MCF 10A (cell line): ENCODE measurements around the gene SASH1. TPM values are rescaled to one million over a fixed set of nuclear protein-coding genes. Genes with fewer than 3 reads are reported as not detected.

ENCODE experiments used
- BruUV-seq: library from RNA; stranded (reverse); fragments of 400-500 nt; replicated peaks from 2 replicates; lab custom pipeline; 2021; lab: Mats Ljungman, UMichigan
- CTCF ChIA-PET: fragments of 300-600 bp; sonication (Branson Sonifier 250); formaldehyde crosslinking; extraction: SDS; loops from one replicate; lab custom pipeline; 2021; ENCODE audit warnings: antibody characterized with exemption, inconsistent platforms; lab: Yijun Ruan, JAX
- POLR2A ChIA-PET: fragments of 300-600, 350-650 bp; sonication (Branson Sonifier 250); formaldehyde crosslinking; extraction: SDS; loops from one replicate; lab custom pipeline; 2020; ENCODE audit warnings: antibody characterized with exemption, inconsistent platforms; lab: Yijun Ruan, JAX
- DNase-seq: peaks from one replicate; pipeline ENCODE4 v3.0.0-alpha.2; 2018; ENCODE audit not compliant: unreplicated experiment
- H3K27ac Mint-ChIP-seq: one replicate; pipeline ENCODE4 v1.8.0; 2022; ENCODE audit warnings: mild to moderate bottlenecking, low read depth, mixed read lengths; ENCODE audit not compliant: unreplicated experiment
- H3K27me3 Mint-ChIP-seq: one replicate; pipeline ENCODE4 v1.8.0; 2022; ENCODE audit warnings: mixed read lengths; ENCODE audit not compliant: insufficient read depth, unreplicated experiment
- H3K36me3 Mint-ChIP-seq: one replicate; pipeline ENCODE4 v1.8.0; 2022; ENCODE audit warnings: mild to moderate bottlenecking, moderate library complexity, mixed read lengths; ENCODE audit not compliant: insufficient read depth, unreplicated experiment
- H3K4me1 Mint-ChIP-seq: one replicate; pipeline ENCODE4 v1.8.0; 2022; ENCODE audit warnings: mixed read lengths; ENCODE audit not compliant: insufficient read depth, unreplicated experiment
- H3K4me3 Mint-ChIP-seq: one replicate; pipeline ENCODE4 v1.8.0; 2022; ENCODE audit warnings: mild to moderate bottlenecking, moderate library complexity, mixed read lengths; ENCODE audit not compliant: unreplicated experiment
- H3K9me3 Mint-ChIP-seq: one replicate; pipeline ENCODE4 v1.8.0; 2022; ENCODE audit warnings: mixed read lengths; ENCODE audit not compliant: unreplicated experiment
- intact Hi-C: fragments of 100-400 bp; cut with micrococcal nuclease; formaldehyde crosslinking; loops from 2 replicates; pipeline ENCODE4 v1.14.1; 2022
- total RNA-seq: library from RNA; stranded (reverse); gene quantifications from 2 replicates; pipeline ENCODE4 v1.2.3, GENCODE V29; 2022
- TF ChIP-seq, protein P1 (sequence below): fragments of 200-600 bp; IDR thresholded peaks from one replicate; pipeline ENCODE4 v1.8.0; 2022; ENCODE audit warnings: antibody characterized with exemption, mild to moderate bottlenecking; ENCODE audit not compliant: unreplicated experiment

Gene SASH1
- total RNA-seq, 1 experiment from 2014 or later = 18.4 TPM

- H3K27me3 Mint-ChIP-seq = no peaks in the 10 kb centered on the region
- ChIA-PET POLR2A (interaction anchor here (1.3 kb wide), 1 partner anchor 60 kb away, joined by 4 read pairs; no protein-coding TSS in a partner anchor), CTCF (interaction anchor here (0.5 to 1.7 kb wide), 3 partner anchors 19 to 117 kb away, joined by 3 to 5 read pairs (median 4); no protein-coding TSS in a partner anchor)
- H3K36me3 Mint-ChIP-seq = no peaks in the 10 kb centered on the region
- H3K4me3 Mint-ChIP-seq = no peak overlapping the region
- no peak for DNase-seq
- BruUV-seq = no TSS peak
- TF ChIP-seq, protein P1, sequence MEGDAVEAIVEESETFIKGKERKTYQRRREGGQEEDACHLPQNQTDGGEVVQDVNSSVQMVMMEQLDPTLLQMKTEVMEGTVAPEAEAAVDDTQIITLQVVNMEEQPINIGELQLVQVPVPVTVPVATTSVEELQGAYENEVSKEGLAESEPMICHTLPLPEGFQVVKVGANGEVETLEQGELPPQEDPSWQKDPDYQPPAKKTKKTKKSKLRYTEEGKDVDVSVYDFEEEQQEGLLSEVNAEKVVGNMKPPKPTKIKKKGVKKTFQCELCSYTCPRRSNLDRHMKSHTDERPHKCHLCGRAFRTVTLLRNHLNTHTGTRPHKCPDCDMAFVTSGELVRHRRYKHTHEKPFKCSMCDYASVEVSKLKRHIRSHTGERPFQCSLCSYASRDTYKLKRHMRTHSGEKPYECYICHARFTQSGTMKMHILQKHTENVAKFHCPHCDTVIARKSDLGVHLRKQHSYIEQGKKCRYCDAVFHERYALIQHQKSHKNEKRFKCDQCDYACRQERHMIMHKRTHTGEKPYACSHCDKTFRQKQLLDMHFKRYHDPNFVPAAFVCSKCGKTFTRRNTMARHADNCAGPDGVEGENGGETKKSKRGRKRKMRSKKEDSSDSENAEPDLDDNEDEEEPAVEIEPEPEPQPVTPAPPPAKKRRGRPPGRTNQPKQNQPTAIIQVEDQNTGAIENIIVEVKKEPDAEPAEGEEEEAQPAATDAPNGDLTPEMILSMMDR = no peak
- peaks cover 29% of the 10 kb centered on the region for H3K4me1 Mint-ChIP-seq
- no peak overlapping the region for H3K27ac Mint-ChIP-seq
- H3K9me3 Mint-ChIP-seq = no peaks in the 10 kb centered on the region
- intact Hi-C loops = no loop called here
These were observed 4.2 kb downstream of the SASH1 start for GRCh38 chr6:148346681-148347440.

DNA sequence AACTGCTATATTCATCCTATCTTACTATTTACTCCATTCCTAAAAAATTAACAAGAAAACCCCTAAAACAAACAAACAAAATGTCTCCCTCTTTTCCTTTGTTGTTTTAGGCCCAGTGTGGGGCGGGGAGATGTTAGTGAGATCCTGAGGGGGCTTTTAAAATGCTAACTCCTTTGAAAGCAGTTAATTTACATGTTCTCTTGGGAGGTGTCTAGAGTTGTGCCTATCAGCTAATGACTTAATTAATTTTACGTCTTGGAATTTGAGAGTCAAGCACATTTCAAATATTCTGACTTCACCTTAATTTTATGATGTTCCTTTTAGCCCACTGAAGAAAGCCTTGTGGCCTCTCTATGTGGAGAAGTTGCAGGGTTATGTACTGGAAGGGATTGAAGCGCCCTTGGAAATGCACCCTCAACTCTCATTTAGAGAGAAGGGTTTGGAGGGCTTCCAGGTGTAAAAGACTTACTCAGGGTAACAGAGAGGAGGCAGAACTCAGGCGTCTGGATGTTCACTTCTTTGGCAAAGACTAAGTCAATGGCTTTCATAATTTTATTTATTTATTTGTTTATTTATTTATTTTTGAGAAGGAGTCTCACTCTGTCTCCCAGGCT, 4.9 kb downstream of the SASH1 start:
- Mint-ChIP-seq H3K36me3 (no peaks in the 10 kb centered on the region), H3K4me1 (peaks cover 26% of the 10 kb centered on the region), H3K9me3 (no peaks in the 10 kb centered on the region), H3K27ac (no peak overlapping the region), H3K27me3 (no peaks in the 10 kb centered on the region), H3K4me3 (no peak overlapping the region)
- TF ChIP-seq, protein P1 = no peak
- ChIA-PET POLR2A (no interaction called here), CTCF (interaction anchor here (1.2 kb wide), 1 partner anchor 20 kb away, joined by 3 read pairs; no protein-coding TSS in a partner anchor)
- BruUV-seq = no TSS peak
- DNase-seq = no peak
- intact Hi-C loops = no loop called here

- no peaks in the 10 kb centered on the region for H3K36me3 Mint-ChIP-seq
- no peaks in the 10 kb centered on the region for H3K9me3 Mint-ChIP-seq
- intact Hi-C loops = no loop called here
- no peak for DNase-seq
- no peak overlapping the region for H3K27ac Mint-ChIP-seq
- CTCF ChIA-PET = interaction anchor here (0.6 to 0.7 kb wide), 2 partner anchors 110 to 130 kb away, joined by 3 read pairs; no protein-coding TSS in a partner anchor
- no peaks in the 10 kb centered on the region for H3K27me3 Mint-ChIP-seq
- no TSS peak for BruUV-seq
- H3K4me3 Mint-ChIP-seq = no peak overlapping the region
- H3K4me1 Mint-ChIP-seq = peaks cover 26% of the 10 kb centered on the region
- TF ChIP-seq, protein P1 = no peak
- POLR2A ChIA-PET = no interaction called here
These were observed 5.7 kb downstream of the SASH1 start for GRCh38 chr6:148348335-148348734.

DNA sequence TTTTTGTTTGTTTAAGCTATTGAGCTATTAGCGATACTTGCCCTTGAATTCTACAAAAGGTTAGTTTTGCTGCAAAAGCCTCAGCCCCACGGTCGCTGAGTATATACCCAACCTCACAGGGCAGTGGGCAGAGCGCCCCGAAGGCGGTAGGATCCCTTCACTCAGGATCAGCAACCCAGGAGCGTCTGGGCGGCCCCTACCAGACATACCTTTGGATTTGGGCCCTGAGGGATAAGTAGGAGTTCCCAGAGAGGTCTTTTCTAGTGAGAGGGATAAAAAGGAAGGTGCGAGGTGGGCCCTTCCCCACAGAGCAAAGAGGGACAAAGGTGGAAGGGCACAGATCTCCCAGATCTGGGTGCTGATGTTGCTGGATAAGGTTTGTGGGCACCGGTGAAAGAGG, 6.1 kb downstream of the SASH1 start:
- peaks cover 3% of the 10 kb centered on the region for H3K36me3 Mint-ChIP-seq
- ChIA-PET POLR2A (no interaction called here), CTCF (interaction anchor here (0.6 to 0.7 kb wide), 2 partner anchors 109 to 131 kb away, joined by 3 read pairs; no protein-coding TSS in a partner anchor)
- TF ChIP-seq, protein P1 = no peak
- H3K4me1 Mint-ChIP-seq = peaks cover 22% of the 10 kb centered on the region
- no peaks in the 10 kb centered on the region for H3K27me3 Mint-ChIP-seq
- BruUV-seq = no TSS peak
- no peak overlapping the region for H3K27ac Mint-ChIP-seq
- H3K9me3 Mint-ChIP-seq = no peaks in the 10 kb centered on the region
- H3K4me3 Mint-ChIP-seq = no peak overlapping the region
- no peak for DNase-seq
- intact Hi-C loops = no loop called here
